ENCODE measurements around the gene MAP3K2. TPM values are rescaled to one million over a fixed set of nuclear protein-coding genes. Genes with fewer than 3 reads are reported as not detected.

The MAP3K2 gene
- total RNA-seq, 4 donors from 2014 or later = 25.9 to 98.4 (median 75.0) TPM

DNA sequence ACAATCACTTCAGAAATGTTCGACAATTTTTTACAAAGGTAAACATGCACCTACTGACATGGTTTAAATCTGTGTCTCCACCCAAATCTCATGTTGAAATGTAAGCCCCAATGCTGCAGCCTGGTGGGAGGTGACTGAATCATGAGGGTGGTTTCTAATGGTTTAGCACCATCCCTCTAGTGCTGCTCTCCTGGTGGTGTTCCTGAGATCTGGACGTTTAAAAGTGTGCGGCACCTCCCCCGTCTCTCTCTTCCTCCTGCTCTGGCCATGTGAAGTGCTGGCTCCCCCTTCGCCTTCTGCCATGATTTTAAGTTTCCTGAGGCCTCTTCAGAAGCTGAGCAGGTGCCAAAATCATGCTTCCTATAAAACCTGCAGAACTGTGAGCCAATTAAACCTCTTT, 28.3 kb downstream of the MAP3K2 start:
- H3K4me3 ChIP-seq = no peak overlapping the region
- no peak overlapping the region for H3K27ac ChIP-seq
- intact Hi-C loops (cut with DNase I; ENCODE audit: low total_unique reads) = no loop called here
- H3K9me3 ChIP-seq = no peaks in the 10 kb centered on the region
- no peaks in the 10 kb centered on the region for H3K27me3 ChIP-seq
- DNase-seq = no peak
- TF ChIP-seq, protein P1, sequence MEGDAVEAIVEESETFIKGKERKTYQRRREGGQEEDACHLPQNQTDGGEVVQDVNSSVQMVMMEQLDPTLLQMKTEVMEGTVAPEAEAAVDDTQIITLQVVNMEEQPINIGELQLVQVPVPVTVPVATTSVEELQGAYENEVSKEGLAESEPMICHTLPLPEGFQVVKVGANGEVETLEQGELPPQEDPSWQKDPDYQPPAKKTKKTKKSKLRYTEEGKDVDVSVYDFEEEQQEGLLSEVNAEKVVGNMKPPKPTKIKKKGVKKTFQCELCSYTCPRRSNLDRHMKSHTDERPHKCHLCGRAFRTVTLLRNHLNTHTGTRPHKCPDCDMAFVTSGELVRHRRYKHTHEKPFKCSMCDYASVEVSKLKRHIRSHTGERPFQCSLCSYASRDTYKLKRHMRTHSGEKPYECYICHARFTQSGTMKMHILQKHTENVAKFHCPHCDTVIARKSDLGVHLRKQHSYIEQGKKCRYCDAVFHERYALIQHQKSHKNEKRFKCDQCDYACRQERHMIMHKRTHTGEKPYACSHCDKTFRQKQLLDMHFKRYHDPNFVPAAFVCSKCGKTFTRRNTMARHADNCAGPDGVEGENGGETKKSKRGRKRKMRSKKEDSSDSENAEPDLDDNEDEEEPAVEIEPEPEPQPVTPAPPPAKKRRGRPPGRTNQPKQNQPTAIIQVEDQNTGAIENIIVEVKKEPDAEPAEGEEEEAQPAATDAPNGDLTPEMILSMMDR (IDR thresholded peaks at IDR 0.05) = no peak
- TF ChIP-seq POLR2A (IDR thresholded peaks at IDR 0.05) = no peak
- H3K4me1 ChIP-seq = peaks cover 0 to 8% of the 10 kb centered on the region in 2 donors
- no peaks in the 10 kb centered on the region for H3K36me3 ChIP-seq

DNA sequence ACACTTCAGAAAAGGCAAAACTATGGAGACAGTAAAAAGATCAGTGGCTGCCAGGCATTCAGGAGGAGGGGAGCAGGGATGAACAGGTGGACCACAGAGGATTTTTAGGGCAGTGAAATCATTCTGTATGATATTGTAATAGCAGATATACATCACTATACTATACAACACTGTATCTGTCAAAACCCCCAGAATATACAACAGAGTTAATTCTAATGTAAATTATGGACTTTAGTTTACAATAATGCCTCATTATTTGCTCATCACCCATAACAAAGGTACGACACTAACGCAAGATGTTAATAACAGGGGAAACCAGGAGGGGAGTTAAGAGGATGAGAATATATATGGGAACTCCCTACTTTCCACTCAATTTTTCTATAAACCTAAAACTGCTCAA, 28.8 kb downstream of the MAP3K2 start:
- no peaks in the 10 kb centered on the region for H3K27me3 ChIP-seq
- TF ChIP-seq, protein P1 (IDR thresholded peaks at IDR 0.05) = no peak
- TF ChIP-seq POLR2A (IDR thresholded peaks at IDR 0.05) = no peak
- intact Hi-C loops (cut with DNase I; ENCODE audit: low total_unique reads) = no loop called here

DNA sequence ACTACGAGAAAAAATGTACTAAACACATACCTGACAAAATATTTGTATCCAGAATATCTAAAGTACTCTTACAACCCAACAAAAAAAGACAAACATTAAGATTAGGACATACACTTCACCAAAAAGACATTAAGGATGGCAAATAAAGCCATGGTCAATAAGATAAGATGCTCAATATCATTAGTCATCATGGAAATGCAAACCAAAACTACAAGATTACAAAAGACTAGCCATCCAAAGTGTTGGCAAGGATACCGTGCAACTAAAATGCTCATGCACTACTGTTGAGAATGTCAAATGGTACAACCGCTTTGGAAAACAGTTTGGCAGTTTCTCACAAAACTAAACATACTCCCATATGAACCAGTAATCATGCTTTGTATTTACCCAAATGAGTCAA, 29.7 kb downstream of the MAP3K2 start:
- DNase-seq = no peak
- H3K9me3 ChIP-seq = no peaks in the 10 kb centered on the region
- H3K4me3 ChIP-seq = no peak overlapping the region
- peaks cover 0 to 8% of the 10 kb centered on the region in 2 donors for H3K4me1 ChIP-seq
- TF ChIP-seq, protein P1 (IDR thresholded peaks at IDR 0.05) = no peak
- no peak for TF ChIP-seq POLR2A (IDR thresholded peaks at IDR 0.05)
- H3K36me3 ChIP-seq = no peaks in the 10 kb centered on the region
- intact Hi-C loops (cut with DNase I; ENCODE audit: low total_unique reads) = no loop called here
- no peaks in the 10 kb centered on the region for H3K27me3 ChIP-seq
- H3K27ac ChIP-seq = no peak overlapping the region

More for the DNA sequence above, 28.8 kb downstream of the MAP3K2 start:
- no peaks in the 10 kb centered on the region for H3K9me3 ChIP-seq
- no peak overlapping the region for H3K27ac ChIP-seq
- H3K4me3 ChIP-seq = no peak overlapping the region
- no peaks in the 10 kb centered on the region for H3K36me3 ChIP-seq
- DNase-seq = no peak
- peaks cover 0 to 8% of the 10 kb centered on the region in 2 donors for H3K4me1 ChIP-seq

DNA sequence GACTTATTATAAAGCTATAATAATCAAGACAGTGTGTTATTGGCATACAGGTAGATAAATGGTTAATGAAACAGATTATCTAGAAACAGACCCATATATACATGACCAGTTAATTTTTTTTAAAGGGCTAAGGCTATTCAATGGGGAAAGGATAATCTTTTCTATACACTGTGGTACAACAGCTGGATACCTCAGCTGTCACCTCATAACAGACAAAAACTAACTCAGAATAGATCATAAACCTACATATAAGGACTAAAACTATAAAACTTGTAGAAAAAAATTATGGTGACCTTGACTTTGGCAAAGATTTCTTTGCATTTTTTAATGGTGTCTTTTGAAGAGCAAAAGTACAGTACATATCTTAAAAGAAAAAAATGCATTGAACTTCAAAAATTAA, 30.2 kb downstream of the MAP3K2 start:
- TF ChIP-seq, protein P1 (IDR thresholded peaks at IDR 0.05) = no peak
- TF ChIP-seq POLR2A (IDR thresholded peaks at IDR 0.05) = no peak
- Histone ChIP-seq H3K36me3 (no peaks in the 10 kb centered on the region), H3K27ac (no peak overlapping the region), H3K27me3 (no peaks in the 10 kb centered on the region), H3K9me3 (no peaks in the 10 kb centered on the region), H3K4me1 (peaks cover 0 to 6% of the 10 kb centered on the region in 2 donors), H3K4me3 (no peak overlapping the region)
- intact Hi-C loops (cut with DNase I; ENCODE audit: low total_unique reads) = no loop called here
- DNase-seq = no peak

DNA sequence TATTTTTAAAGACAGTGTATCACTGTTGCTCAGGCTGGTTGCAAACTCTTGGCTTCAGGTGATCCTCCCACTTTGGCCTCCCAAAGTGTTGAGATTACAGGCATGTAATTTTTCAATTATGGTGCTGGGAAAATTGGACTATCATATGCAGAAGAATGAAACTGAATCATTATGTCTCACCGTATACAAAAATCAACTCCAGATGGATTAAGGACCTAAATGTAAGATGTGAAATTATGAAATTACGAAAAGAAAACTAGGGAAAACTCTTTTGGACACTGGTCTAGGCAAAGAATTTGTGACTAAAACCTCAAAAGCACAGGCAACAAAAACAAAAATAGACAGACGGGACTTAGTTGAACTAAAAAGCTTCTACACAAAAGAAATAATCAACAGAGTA, 31.2 kb downstream of the MAP3K2 start:
- peaks cover 0 to 4% of the 10 kb centered on the region in 2 donors for H3K4me1 ChIP-seq
- no peak overlapping the region for H3K4me3 ChIP-seq
- H3K27me3 ChIP-seq = no peaks in the 10 kb centered on the region
- no peaks in the 10 kb centered on the region for H3K36me3 ChIP-seq
- TF ChIP-seq, protein P1 (IDR thresholded peaks at IDR 0.05) = no peak
- no peak for TF ChIP-seq POLR2A (IDR thresholded peaks at IDR 0.05)
- H3K27ac ChIP-seq = no peak overlapping the region
- intact Hi-C loops (cut with DNase I; ENCODE audit: low total_unique reads) = no loop called here
- no peaks in the 10 kb centered on the region for H3K9me3 ChIP-seq
- no peak for DNase-seq

Measured in uterus (tissue), 4 donors.